Hepatocyte (in vitro differentiated cells): ENCODE results near the gene LRRC3.

Experiments used
- CTCF ChIP-seq: fragments of 200-600 bp; sonication (generic); IDR thresholded peaks from 2 replicates; pipeline ENCODE4 v1.5.1; 2016; ENCODE audit warnings: antibody characterized with exemption, mild to moderate bottlenecking; ENCODE audit not compliant: poor library complexity
- EZH2 ChIP-seq: fragments of 200-600 bp; sonication (generic); IDR thresholded peaks from 2 replicates; pipeline ENCODE4 v1.6.1; 2016; ENCODE audit warnings: antibody characterized with exemption, mild to moderate bottlenecking, borderline replicate concordance

GRCh38 chr21:44499211-44499560 lies 43.9 kb downstream of the LRRC3 start:
- TF ChIP-seq CTCF (no peak), EZH2 (no peak)
